ENCODE measurements around the gene BPGM. TPM values are rescaled to one million over a fixed set of nuclear protein-coding genes. Genes with fewer than 3 reads are reported as not detected.

The BPGM gene
- total and polyA plus RNA-seq, 2 experiments from 2014 or later: 25.0 to 25.7 TPM

DNA sequence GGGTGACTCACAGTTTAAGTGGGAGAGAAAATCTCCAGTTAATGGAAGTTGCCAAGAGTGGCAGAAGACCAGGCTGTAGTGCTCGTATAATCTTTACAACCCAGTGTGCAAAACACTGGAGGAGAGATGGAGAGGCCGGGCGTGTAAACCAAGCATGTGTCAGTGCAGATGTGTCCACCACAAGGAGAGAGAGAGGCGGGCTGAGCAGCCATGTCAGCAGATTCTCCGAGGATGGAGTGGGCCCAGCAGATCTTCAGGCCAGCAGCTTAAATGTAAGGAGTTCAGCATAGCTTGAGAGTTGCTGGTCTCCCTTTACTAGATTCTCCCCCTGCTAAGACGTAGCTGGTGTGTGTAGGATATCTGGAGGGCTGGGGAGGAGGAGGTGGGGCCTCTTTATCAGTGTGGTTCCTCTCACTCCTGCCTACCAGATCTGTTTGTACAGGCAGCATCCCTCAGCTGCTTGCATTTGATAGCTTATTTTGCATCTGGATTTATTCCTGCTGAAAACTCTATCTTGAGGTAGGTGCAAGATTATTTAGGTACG lies 13.7 kb downstream of the BPGM start:
- peak overlapping the region; percentile 37 for H3K4me2 ChIP-seq

DNA sequence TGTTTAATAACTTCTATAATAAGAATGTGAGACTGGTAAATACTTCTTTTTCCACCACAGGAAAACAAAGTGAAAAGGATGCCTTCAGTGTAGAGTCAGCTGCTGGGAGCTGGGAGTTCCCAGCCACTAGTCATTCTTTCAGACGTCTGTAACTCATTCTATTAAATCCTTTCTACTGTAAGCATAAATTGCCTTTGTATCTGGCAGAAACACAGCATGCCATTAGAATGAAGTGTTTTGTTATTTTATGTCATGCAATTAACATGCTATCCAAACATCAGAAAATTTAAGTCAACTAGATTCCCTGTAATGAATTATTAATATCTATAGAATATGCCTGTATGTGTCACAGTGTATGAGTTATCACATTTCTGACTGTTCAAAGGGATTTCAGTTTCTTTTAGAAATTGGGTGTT lies 14.3 kb downstream of the BPGM start:
- H3K4me3 ChIP-seq: no peak overlapping the region
- WGBS (ENCODE audit: low lambda C conversion rate, missing lambda C conversion rate): 30% methylated on average over 1 of the region's 1 CpG
- H2AFZ ChIP-seq: no peak overlapping the region
- no peaks in the 10 kb centered on the region for H3K36me3 ChIP-seq (replicated peaks; ENCODE audit: insufficient read depth, low read depth)
- no peaks in the 10 kb centered on the region for H3K27me3 ChIP-seq
- H3K9me2 ChIP-seq (replicated peaks; ENCODE audit: insufficient read depth): no peaks in the 10 kb centered on the region
- peak overlapping the region; percentile 37 for H3K4me2 ChIP-seq
- no peaks in the 10 kb centered on the region for H4K20me1 ChIP-seq (ENCODE audit: insufficient read depth, poor library complexity, severe bottlenecking)
- H3K9me3 ChIP-seq (ENCODE audit: low read depth): no peaks in the 10 kb centered on the region
- peak overlapping the region; percentile 62 for H3K27ac ChIP-seq
- TF ChIP-seq EZH2 (IDR thresholded peaks at IDR 0.05; ENCODE audit: borderline replicate concordance) (no peak), EZH2phosphoT487 (IDR thresholded peaks at IDR 0.05; ENCODE audit: low read depth, severe bottlenecking, unreplicated experiment) (no peak)
- TF ChIP-seq, protein P1, sequence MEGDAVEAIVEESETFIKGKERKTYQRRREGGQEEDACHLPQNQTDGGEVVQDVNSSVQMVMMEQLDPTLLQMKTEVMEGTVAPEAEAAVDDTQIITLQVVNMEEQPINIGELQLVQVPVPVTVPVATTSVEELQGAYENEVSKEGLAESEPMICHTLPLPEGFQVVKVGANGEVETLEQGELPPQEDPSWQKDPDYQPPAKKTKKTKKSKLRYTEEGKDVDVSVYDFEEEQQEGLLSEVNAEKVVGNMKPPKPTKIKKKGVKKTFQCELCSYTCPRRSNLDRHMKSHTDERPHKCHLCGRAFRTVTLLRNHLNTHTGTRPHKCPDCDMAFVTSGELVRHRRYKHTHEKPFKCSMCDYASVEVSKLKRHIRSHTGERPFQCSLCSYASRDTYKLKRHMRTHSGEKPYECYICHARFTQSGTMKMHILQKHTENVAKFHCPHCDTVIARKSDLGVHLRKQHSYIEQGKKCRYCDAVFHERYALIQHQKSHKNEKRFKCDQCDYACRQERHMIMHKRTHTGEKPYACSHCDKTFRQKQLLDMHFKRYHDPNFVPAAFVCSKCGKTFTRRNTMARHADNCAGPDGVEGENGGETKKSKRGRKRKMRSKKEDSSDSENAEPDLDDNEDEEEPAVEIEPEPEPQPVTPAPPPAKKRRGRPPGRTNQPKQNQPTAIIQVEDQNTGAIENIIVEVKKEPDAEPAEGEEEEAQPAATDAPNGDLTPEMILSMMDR (IDR thresholded peaks at IDR 0.05; ENCODE audit: poor library complexity): no peak
- no peak for DNase-seq (ENCODE audit: low spot score)
- H3K79me2 ChIP-seq: peaks cover 8% of the 10 kb centered on the region
- H3K4me1 ChIP-seq (ENCODE audit: insufficient read depth): peaks cover 12% of the 10 kb centered on the region

More for the DNA sequence above, 13.7 kb downstream of the BPGM start:
- Histone ChIP-seq H3K9me2 (replicated peaks; ENCODE audit: insufficient read depth) (no peaks in the 10 kb centered on the region), H2AFZ (no peak overlapping the region), H3K36me3 (replicated peaks; ENCODE audit: insufficient read depth, low read depth) (no peaks in the 10 kb centered on the region), H4K20me1 (ENCODE audit: insufficient read depth, poor library complexity, severe bottlenecking) (no peaks in the 10 kb centered on the region), H3K9me3 (ENCODE audit: low read depth) (no peaks in the 10 kb centered on the region), H3K4me3 (no peak overlapping the region), H3K27ac (peak overlapping the region; percentile 62), H3K27me3 (no peaks in the 10 kb centered on the region), H3K79me2 (peaks cover 8% of the 10 kb centered on the region), H3K4me1 (ENCODE audit: insufficient read depth) (peaks cover 12% of the 10 kb centered on the region)
- WGBS (ENCODE audit: low lambda C conversion rate, missing lambda C conversion rate): 61% methylated on average over 7 of the region's 7 CpGs
- TF ChIP-seq, protein P1 (IDR thresholded peaks at IDR 0.05; ENCODE audit: poor library complexity): no peak
- TF ChIP-seq EZH2phosphoT487 (IDR thresholded peaks at IDR 0.05; ENCODE audit: low read depth, severe bottlenecking, unreplicated experiment) (no peak), EZH2 (IDR thresholded peaks at IDR 0.05; ENCODE audit: borderline replicate concordance) (no peak)
- peak; percentile 10 for DNase-seq (ENCODE audit: low spot score)

DNA sequence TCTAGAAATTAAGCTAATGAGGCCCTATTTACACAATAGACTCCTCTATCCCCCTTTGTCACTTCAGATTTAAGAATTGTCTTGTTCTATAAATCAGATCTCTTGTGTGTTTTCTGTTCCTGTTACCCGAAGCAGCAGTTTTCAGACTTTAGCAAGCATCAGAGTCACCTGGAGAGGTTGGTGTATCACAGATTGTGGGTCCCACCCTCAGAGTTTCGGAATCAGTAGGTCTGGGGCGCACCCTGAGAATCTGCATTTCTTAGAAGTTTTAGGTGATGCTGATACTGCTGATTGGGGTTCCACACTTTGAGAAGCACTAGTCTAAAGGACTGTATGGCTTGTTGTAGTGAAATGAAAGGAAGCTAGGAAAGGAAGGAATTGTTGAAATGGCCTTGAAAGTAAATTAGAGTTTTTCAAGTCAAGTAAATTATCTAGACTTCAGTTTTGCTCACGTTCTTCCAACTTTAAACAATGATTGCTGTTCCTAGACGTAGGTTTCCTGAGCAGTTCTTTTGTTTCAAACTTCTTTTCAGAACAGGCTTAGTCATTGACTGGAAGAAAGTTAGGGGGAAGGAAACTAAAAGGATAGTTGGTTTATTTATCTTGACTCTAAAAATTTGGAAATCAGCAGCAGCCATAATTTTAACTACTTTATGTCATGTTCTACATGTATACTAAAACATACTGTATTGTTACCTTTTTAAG lies 15.7 kb downstream of the BPGM start:
- H3K36me3 ChIP-seq (replicated peaks; ENCODE audit: insufficient read depth, low read depth): no peaks in the 10 kb centered on the region
- no peaks in the 10 kb centered on the region for H3K9me2 ChIP-seq (replicated peaks; ENCODE audit: insufficient read depth)
- peak overlapping the region; percentile 24 for H3K27ac ChIP-seq
- H3K4me1 ChIP-seq (ENCODE audit: insufficient read depth): peaks cover 12% of the 10 kb centered on the region
- H4K20me1 ChIP-seq (ENCODE audit: insufficient read depth, poor library complexity, severe bottlenecking): no peaks in the 10 kb centered on the region
- TF ChIP-seq EZH2phosphoT487 (IDR thresholded peaks at IDR 0.05; ENCODE audit: low read depth, severe bottlenecking, unreplicated experiment) (no peak), EZH2 (IDR thresholded peaks at IDR 0.05; ENCODE audit: borderline replicate concordance) (no peak)
- TF ChIP-seq, protein P1 (IDR thresholded peaks at IDR 0.05; ENCODE audit: poor library complexity): no peak
- no peak overlapping the region for H3K4me3 ChIP-seq
- 72% methylated on average over 5 of the region's 5 CpGs for WGBS (ENCODE audit: low lambda C conversion rate, missing lambda C conversion rate)
- no peak overlapping the region for H2AFZ ChIP-seq
- DNase-seq (ENCODE audit: low spot score): no peak
- no peaks in the 10 kb centered on the region for H3K27me3 ChIP-seq
- H3K9me3 ChIP-seq (ENCODE audit: low read depth): no peaks in the 10 kb centered on the region
- peaks cover 15% of the 10 kb centered on the region for H3K79me2 ChIP-seq
- no peak overlapping the region for H3K4me2 ChIP-seq

Measured in hepatocyte (in vitro differentiated cells).